ENCODE data around the gene STAM.
"Not testable (repeated sequence)": the region's sequence is repeated elsewhere in the genome, so short reads cannot be mapped to it uniquely, and the experiment has no call there.

The STAM gene

GRCh38 chr10:17712717-17713471, 68.9 kb downstream of the STAM start:
- no peak for DNase-seq (ENCODE audit: insufficient read length)
- no peak for FAIRE-seq
- TF ChIP-seq POLR2AphosphoS5 (IDR thresholded peaks at IDR 0.05; ENCODE audit: low read depth, low read length) (no peak), POLR2A (IDR thresholded peaks at IDR 0.05; ENCODE audit: low read depth, low read length) (no peak), TAF1 (IDR thresholded peaks at IDR 0.05; ENCODE audit: borderline replicate concordance, low read depth, low read length) (no peak)

- no peak for FAIRE-seq
- no peak for TF ChIP-seq TAF1 (IDR thresholded peaks at IDR 0.05; ENCODE audit: borderline replicate concordance, low read depth, low read length)
- no peak for TF ChIP-seq POLR2AphosphoS5 (IDR thresholded peaks at IDR 0.05; ENCODE audit: low read depth, low read length)
- no peak for TF ChIP-seq POLR2A (IDR thresholded peaks at IDR 0.05; ENCODE audit: low read depth, low read length)
- no peak for DNase-seq (ENCODE audit: insufficient read length)
Measured at GRCh38 chr10:17713758-17714157, 69.8 kb downstream of the STAM start.

GRCh38 chr10:17716161-17716560, 72.2 kb downstream of the STAM start:
- TF ChIP-seq TAF1 (IDR thresholded peaks at IDR 0.05; ENCODE audit: borderline replicate concordance, low read depth, low read length) (no peak), POLR2A (IDR thresholded peaks at IDR 0.05; ENCODE audit: low read depth, low read length) (no peak), POLR2AphosphoS5 (IDR thresholded peaks at IDR 0.05; ENCODE audit: low read depth, low read length) (no peak)
- FAIRE-seq (no peak), DNase-seq (ENCODE audit: insufficient read length) (no peak)

GRCh38 chr10:17722317-17723014, 78.5 kb downstream of the STAM start:
- FAIRE-seq; DNase-seq (ENCODE audit: insufficient read length): not testable (repeated sequence)

- TF ChIP-seq TAF1 (IDR thresholded peaks at IDR 0.05; ENCODE audit: borderline replicate concordance, low read depth, low read length) = no peak
- TF ChIP-seq POLR2AphosphoS5 (IDR thresholded peaks at IDR 0.05; ENCODE audit: low read depth, low read length) = no peak
- TF ChIP-seq POLR2A (IDR thresholded peaks at IDR 0.05; ENCODE audit: low read depth, low read length) = no peak
- DNase-seq (ENCODE audit: insufficient read length) (no peak), FAIRE-seq (no peak)
Measured at GRCh38 chr10:17725703-17726102, 81.8 kb downstream of the STAM start.

- TF ChIP-seq POLR2A (IDR thresholded peaks at IDR 0.05; ENCODE audit: low read depth, low read length) = no peak
- FAIRE-seq (peak; percentile 9), DNase-seq (ENCODE audit: insufficient read length) (no peak)
Measured at GRCh38 chr10:17729630-17730029, 85.7 kb downstream of the STAM start.

- no peak for FAIRE-seq
- no peak for DNase-seq (ENCODE audit: insufficient read length)
- no peak for TF ChIP-seq POLR2A (IDR thresholded peaks at IDR 0.05; ENCODE audit: low read depth, low read length)
Measured at GRCh38 chr10:17730667-17731066, 86.7 kb downstream of the STAM start.

GRCh38 chr10:17731331-17732020, 87.5 kb downstream of the STAM start:
- DNase-seq (ENCODE audit: insufficient read length) (no peak), FAIRE-seq (no peak)
- TF ChIP-seq TAF1 (IDR thresholded peaks at IDR 0.05; ENCODE audit: borderline replicate concordance, low read depth, low read length) = no peak
- no peak for TF ChIP-seq POLR2A (IDR thresholded peaks at IDR 0.05; ENCODE audit: low read depth, low read length)
- TF ChIP-seq POLR2AphosphoS5 (IDR thresholded peaks at IDR 0.05; ENCODE audit: low read depth, low read length) = no peak

- no peak for DNase-seq (ENCODE audit: insufficient read length)
- FAIRE-seq = no peak
- TF ChIP-seq POLR2A (IDR thresholded peaks at IDR 0.05; ENCODE audit: low read depth, low read length) (no peak), POLR2AphosphoS5 (IDR thresholded peaks at IDR 0.05; ENCODE audit: low read depth, low read length) (no peak), TAF1 (IDR thresholded peaks at IDR 0.05; ENCODE audit: borderline replicate concordance, low read depth, low read length) (no peak)
Measured at GRCh38 chr10:17733620-17734019, 89.7 kb downstream of the STAM start.

- DNase-seq (ENCODE audit: insufficient read length) = no peak
- TF ChIP-seq TAF1 (IDR thresholded peaks at IDR 0.05; ENCODE audit: borderline replicate concordance, low read depth, low read length) = no peak
- TF ChIP-seq POLR2AphosphoS5 (IDR thresholded peaks at IDR 0.05; ENCODE audit: low read depth, low read length) = no peak
- no peak for TF ChIP-seq POLR2A (IDR thresholded peaks at IDR 0.05; ENCODE audit: low read depth, low read length)
- FAIRE-seq = no peak
Measured at GRCh38 chr10:17734432-17735080, 90.6 kb downstream of the STAM start.

GRCh38 chr10:17735166-17735941, 91.4 kb downstream of the STAM start:
- FAIRE-seq = no peak
- no peak for TF ChIP-seq TAF1 (IDR thresholded peaks at IDR 0.05; ENCODE audit: borderline replicate concordance, low read depth, low read length)
- TF ChIP-seq POLR2A (IDR thresholded peaks at IDR 0.05; ENCODE audit: low read depth, low read length) = no peak
- no peak for TF ChIP-seq POLR2AphosphoS5 (IDR thresholded peaks at IDR 0.05; ENCODE audit: low read depth, low read length)
- no peak for DNase-seq (ENCODE audit: insufficient read length)
